ENCODE results near the gene RABGGTA. TPM values are rescaled to one million over a fixed set of nuclear protein-coding genes. Genes with fewer than 3 reads are reported as not detected.

RABGGTA gene
- total and polyA plus RNA-seq, 9 of the 15 experiments (the other 6 are each of a cell fraction or from before 2014, with no cell fraction given): 4.5 to 24.2 (median 15.5) TPM

- TF ChIP-seq LEF1 (IDR thresholded peaks at IDR 0.05) (no peak; the same call in 1 of the 2 replicates), CBX2 (IDR thresholded peaks at IDR 0.05; ENCODE audit: insufficient read depth, low read length, poor library complexity, severe bottlenecking) (no peak), HNRNPL (IDR thresholded peaks at IDR 0.05; ENCODE audit: low read depth, low read length) (no peak), ZC3H4 (CRISPR knock-in tag; IDR thresholded peaks at IDR 0.05; ENCODE audit: borderline replicate concordance) (no peak), ZNF586 (CRISPR knock-in tag; conservative IDR thresholded peaks at IDR 0.05) (no peak), ZNF140 (CRISPR knock-in tag; IDR thresholded peaks at IDR 0.05) (no peak), EZH2 (IDR thresholded peaks at IDR 0.05; ENCODE audit: borderline replicate concordance, low read depth, low read length) (no peak), ZNF407 (IDR thresholded peaks at IDR 0.05; ENCODE audit: low read depth) (no peak), ZNF165 (CRISPR knock-in tag; IDR thresholded peaks at IDR 0.05; ENCODE audit: borderline replicate concordance) (no peak), SFPQ (IDR thresholded peaks at IDR 0.05; ENCODE audit: low read depth, low read length) (no peak), HDGF (IDR thresholded peaks at IDR 0.05) (no peak), CLOCK (CRISPR knock-in tag; IDR thresholded peaks at IDR 0.05; ENCODE audit: borderline replicate concordance) (no peak)
Measured at GRCh38 chr14:24299255-24300191, 28.1 kb upstream of the RABGGTA start, which contains the start of the genes DHRS1 and NOP9 (continued).

All from K562 (cell line).